Kidney glomerular epithelial cell (primary cell): Measurements from ENCODE around the gene PDE4B.

Source experiments
- DNase-seq: peaks from one replicate; lab custom pipeline; 2025; lab: John Stamatoyannopoulos, UW

Gene PDE4B

GRCh38 chr1:66337249-66337648 lies 544.6 kb downstream of the PDE4B start:
- no peak for DNase-seq

GRCh38 chr1:66339944-66340343 lies 547.2 kb downstream of the PDE4B start:
- no peak for DNase-seq

- DNase-seq: no peak
Observed at GRCh38 chr1:66341446-66342089, 548.9 kb downstream of the PDE4B start.

GRCh38 chr1:66342707-66343106 lies 550.0 kb downstream of the PDE4B start:
- DNase-seq: no peak

- DNase-seq: no peak
Observed at GRCh38 chr1:66343569-66344325, 551.1 kb downstream of the PDE4B start.

GRCh38 chr1:66346057-66346795 lies 553.5 kb downstream of the PDE4B start:
- no peak for DNase-seq

GRCh38 chr1:66346873-66347272 lies 554.2 kb downstream of the PDE4B start:
- no peak for DNase-seq

- DNase-seq: no peak
Observed at GRCh38 chr1:66348776-66349175, 556.1 kb downstream of the PDE4B start.

- DNase-seq: no peak
Observed at GRCh38 chr1:66349242-66349641, 556.5 kb downstream of the PDE4B start.

GRCh38 chr1:66350001-66350547 lies 557.4 kb downstream of the PDE4B start:
- DNase-seq: peak; percentile 39

GRCh38 chr1:66351478-66351877 lies 558.8 kb downstream of the PDE4B start:
- DNase-seq: peak; percentile 51

GRCh38 chr1:66351913-66352312 lies 559.2 kb downstream of the PDE4B start:
- DNase-seq: peak; percentile 44

- no peak for DNase-seq
Observed at GRCh38 chr1:66352792-66353191, 560.1 kb downstream of the PDE4B start.

- DNase-seq: no peak
Observed at GRCh38 chr1:66353257-66353656, 560.6 kb downstream of the PDE4B start.

GRCh38 chr1:66354311-66355201 lies 561.9 kb downstream of the PDE4B start:
- no peak for DNase-seq

- no peak for DNase-seq
Observed at GRCh38 chr1:66355756-66356155, 563.1 kb downstream of the PDE4B start.

- DNase-seq: no peak
Observed at GRCh38 chr1:66356605-66357004, 563.9 kb downstream of the PDE4B start.

GRCh38 chr1:66357021-66357420 lies 564.3 kb downstream of the PDE4B start:
- no peak for DNase-seq

GRCh38 chr1:66357478-66358197 lies 564.9 kb downstream of the PDE4B start:
- no peak for DNase-seq

- DNase-seq: no peak
Observed at GRCh38 chr1:66359269-66359668, 566.6 kb downstream of the PDE4B start.

- DNase-seq: no peak
Observed at GRCh38 chr1:66359815-66360214, 567.1 kb downstream of the PDE4B start.
